Kidney glomerular epithelial cell (primary cell): ENCODE data around the gene LCNL1.

ENCODE experiments used
- DNase-seq: peaks from one replicate; lab custom pipeline; 2025; lab: John Stamatoyannopoulos, UW

Gene LCNL1

DNA sequence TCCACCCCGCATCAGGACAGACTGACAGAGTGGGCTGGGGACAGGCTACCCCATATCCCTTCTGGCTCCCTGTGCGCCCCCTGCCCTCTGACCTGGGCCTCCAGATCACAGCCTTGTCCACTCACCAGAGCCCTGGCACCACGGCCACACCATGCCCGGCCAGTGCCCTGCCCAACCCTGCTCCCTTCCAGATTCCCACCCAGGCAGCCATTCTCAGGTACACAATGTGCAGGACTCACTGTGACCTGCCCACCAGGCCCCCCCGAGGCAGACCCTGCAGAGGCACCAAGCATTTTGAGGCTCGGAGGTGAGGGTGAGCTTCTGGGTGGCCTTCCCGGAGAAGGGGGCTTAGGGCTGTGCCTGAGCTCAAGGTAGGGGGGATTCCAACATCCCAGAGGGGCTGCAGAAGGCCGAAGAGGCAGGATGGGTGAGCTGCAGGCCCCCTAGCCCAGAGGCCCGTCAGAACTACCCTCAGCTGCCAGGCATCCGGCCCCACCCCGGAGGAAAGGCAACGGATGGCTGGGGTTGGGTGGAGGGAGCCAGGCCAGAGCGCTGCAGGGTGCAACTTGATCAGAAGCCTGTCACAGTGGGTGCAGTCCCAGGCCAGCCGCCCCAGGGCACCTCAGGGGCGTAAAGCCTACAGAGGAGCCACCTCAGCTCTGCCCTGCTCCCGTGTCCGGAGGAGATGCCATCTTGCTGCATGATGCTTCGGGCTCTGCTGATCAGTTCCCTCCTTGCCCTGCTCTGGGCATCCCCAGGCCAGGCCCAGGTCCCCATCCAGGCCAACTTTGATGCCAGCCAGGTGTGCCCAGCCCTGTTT lies at the start of gene LCNL1:
TSS of gene LCNL1 (plus strand) at position 762 of the 820 bp plus-strand sequence. CDS start 594 bp downstream, outside the sequence.
- no peak for DNase-seq

- DNase-seq: no peak
These were observed 48.5 kb upstream of the LCNL1 start for GRCh38 chr9:136934277-136934676.

DNA sequence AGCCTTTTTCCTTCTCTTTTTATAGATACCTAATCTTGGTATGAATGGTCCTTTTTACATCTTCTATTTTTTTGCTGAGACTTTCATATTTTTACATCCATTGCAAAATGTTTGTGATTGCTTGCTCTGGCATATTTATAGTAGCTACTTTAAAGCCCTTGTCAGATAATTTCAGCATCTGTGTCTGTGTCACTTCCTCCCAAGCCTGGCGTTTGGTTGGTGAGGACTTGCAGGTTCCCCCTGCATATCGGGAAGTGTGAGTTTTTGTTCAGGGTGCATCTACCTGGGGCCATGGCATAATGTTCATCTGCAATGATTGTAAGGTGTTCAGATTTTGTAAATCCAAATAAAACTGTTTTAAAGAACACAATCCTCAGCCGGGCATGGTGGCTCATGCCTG lies 47.1 kb upstream of the LCNL1 start:
- no peak for DNase-seq

- DNase-seq: no peak
These were observed 46.1 kb upstream of the LCNL1 start for GRCh38 chr9:136936645-136937170.

DNA sequence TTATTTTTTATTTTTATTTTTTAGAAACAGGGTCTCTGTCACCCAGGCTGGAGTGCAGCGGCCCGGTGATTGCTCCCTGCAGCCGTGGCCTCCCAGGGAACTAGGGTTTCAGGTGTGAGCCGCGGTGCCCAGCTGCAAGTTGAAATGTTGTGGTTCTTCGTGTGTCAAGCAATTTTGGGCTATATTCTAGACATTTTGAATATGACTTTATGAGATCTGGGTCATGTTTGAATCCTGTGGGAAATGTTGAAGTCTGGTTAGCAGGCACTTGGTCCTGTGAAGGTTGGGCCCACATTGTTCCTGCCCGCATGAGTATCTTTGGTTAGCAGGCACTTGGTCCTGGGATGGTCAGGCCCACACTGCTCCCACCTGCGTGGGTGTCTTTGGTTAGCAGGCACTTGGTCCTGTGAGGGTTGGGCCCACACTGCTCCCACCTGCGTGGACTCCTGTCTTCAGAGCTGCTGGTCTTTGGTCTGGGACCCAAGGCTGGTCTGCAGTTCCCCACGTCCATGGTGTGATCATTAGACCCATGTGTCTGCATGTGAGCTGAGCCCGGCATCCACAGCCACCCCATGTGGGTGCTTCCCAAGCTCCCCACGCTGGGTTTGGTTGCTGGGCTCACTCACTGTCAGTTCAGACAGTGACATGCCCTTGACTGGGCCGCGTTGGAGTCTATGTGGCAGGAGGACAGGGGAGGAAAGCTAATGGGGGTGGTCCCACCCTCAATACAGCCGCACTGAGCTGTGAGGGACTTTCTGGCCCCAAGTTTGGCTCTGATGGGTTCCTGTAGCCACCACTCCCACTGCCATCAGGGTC lies 45.4 kb upstream of the LCNL1 start:
- no peak for DNase-seq

DNA sequence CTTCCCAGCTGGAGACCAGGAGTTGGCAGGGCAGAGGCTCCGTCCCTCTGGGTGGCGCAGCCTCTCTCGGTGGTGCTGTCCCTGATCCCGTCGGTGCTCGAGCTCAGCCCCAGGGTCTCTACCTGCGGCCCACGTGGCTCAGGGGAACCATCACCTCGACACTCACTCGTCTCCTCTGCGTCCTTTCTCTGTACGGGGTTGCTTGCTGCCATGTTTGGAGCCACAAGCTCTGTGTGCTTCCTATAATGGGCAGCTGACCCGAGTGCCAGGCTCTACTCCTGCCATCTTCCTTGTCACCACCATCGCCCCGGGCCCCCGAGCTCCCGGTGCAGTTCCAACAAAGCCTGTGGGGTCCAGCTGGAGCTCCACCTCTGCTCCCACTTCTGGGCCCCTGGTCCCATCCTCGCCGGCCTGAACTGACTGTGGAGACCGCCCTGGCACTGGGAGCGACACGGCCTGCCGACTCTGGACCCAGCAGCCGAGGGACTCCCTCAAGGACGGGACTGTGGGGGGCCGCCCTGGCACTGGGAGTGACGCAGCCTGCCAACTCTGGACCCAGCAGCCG lies 43.3 kb upstream of the LCNL1 start:
- DNase-seq: no peak

GRCh38 chr9:136939996-136940525 lies 42.7 kb upstream of the LCNL1 start:
- no peak for DNase-seq

DNA sequence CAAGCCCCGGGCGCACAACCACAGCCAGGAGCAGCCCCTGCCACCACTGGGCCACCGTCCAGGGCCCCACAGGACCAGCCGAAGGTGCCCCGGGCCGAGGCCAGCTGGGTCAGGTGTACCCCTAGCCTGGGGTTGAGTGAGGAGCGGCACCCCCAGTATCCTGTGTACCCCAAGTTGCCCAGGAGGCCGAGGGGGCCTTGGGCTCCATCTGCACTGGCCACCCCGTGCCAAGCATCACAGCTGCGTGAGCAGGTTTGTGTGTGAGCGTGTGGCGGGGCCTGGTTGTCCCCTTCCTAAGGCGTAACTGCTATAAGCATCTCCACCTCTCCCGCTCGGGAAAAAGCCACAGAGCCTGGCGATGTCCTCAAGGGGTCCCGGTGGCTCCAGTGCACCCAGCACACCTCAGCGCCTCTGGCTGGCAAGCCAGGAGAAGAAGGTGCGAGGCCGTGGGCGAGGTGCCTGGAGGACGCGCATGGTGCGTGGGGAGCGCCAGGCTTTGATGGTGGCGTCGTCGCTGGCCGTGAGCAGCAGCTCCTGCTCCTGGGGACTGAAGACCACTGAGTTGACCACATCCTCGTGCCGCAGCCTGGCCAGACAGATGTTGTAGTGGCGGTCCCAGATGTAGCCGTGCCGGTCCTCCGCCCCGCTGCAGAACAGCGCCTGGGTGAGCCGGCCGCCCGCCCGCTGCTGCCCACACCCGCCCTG lies 42.1 kb upstream of the LCNL1 start:
- DNase-seq: no peak

DNA sequence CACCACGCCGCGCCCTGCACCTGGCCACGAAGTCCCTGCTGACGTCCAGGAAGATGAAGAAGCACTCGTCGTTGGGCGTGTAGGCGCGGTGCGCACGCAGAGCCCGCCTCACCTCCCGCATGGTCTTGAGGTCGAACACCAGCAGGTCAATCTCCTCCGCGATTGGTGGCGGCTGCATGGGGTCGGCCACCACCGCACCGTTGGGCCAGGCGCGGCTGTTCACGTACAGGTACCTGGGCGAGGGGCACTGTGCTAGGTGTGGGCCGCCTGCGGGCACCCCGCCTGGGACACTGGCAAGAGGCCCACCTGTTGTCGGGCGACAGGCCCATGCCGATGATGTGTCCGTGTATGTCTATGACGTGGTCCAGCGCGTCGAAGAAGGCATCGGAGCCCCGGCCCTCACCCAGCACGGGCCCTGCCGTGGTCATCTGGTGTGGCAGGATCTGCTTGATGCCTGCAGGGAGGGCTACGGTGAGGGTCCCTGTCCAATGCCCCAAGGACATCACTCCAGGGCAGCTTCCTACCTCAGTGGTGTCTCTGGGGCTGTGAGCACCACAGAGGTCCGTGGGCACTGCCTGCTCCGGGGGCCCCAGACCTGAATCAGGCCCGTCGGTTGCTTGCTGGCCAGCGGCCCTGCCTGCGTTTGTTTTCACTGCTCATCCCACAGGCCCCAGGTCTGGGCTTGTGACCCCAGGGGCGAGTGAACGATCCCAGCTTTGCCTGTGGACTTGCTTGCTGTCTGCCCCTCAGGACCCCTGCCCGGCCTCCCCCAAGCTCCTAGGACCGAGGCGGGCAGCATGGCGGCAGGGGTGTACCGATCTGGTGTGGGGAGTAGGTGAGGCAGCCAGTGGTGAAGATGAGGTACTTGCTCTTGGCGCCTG lies 41.3 kb upstream of the LCNL1 start:
- DNase-seq: no peak

DNA sequence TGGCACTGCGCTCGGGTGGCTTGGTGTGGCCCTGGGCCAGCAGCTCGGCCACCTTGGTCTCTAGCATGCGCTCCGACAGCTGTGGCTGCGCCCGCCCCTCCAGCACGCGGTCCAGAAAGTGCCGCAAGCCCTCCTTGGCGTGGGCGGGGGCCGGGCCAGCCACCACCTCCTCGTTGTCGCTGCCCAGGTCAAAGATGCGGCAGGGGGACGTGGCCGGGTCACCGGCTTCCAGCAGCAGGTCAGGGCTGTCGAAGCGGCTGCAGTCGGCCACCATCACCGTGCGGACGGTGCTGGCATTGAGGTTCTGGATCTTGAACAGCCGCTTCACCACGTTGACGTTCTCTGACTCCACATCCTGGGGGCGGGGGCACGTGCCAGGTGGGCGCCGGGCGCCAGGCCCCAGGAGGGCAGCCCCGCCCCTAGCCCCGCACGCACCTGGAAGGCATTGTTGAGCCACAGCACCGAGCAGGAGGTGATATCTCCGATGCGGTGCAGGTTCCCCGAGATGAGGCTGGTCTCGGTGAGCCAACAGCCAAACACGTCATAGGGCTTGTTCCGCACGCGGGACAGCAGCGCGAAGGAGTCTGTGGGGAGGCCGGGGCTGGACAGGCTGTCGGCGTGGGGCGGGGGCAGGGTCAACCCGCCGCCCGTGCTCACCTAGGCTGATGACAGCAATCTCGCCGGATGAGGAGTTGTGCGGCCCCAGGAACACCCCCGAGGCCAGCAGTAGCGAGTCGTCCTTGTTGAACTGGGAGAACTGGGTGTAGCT lies 40.5 kb upstream of the LCNL1 start:
- no peak for DNase-seq

DNA sequence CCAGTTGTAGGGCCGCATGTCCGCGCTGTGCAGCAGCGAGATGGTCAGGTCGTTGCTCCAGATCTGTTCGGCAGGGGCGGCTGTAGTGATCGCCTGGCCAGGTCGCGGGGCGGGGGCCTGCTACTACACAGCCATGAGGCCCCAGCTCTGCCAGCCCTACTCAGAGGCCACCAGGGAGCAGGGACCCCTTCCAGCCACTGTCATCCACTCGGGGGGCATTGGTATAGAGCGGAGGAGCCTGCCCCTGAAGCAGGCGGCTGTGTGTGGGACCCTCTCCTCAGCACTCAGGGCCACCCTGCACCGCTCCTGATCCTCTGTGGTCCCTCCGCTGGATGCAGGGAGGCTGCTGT lies 39.9 kb upstream of the LCNL1 start:
- no peak for DNase-seq

DNA sequence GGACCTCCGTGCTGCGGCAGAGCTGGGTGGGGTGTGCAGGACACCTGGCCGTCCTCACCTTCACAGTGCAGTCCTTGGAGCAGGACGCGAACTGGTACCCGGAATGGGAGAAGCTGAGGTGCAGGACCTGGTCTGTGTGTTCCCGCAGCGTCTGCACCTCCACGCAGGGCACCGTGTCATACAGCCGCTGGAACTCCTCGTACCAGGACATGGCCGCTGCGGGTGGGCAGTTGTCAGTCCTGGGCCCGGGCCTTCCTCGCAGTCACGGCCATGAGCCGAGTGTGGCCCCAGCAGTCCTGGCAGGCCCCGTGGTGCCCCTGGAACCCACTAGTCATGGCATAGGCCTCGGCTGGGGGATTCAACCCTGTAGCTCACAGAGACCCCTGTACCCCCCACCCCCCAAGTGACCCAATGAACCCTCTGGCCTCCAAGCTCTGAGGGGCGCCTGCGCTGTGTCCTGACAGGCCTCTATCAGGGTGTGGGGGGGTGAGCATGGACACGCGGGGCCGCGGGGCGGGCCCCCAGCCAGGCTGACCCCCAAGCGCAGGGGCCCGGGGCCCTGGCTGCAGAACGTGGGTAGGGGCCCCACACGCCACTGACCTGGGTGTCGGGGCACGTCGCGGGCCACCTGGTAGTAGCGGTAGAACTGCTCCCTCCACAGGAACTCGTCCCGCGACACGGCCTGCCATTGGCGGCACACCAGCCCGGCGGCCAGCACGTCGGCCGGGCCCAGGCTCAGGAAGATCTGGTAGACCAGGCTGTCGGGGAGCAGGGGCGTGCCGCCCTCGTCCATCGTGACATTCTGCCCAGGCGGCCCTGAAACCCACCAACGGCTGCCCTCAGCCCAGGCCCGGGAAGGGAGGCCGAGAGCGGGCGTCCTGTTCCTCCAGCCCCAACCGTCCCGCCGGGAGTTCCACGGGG lies 39.2 kb upstream of the LCNL1 start:
- DNase-seq: no peak

DNA sequence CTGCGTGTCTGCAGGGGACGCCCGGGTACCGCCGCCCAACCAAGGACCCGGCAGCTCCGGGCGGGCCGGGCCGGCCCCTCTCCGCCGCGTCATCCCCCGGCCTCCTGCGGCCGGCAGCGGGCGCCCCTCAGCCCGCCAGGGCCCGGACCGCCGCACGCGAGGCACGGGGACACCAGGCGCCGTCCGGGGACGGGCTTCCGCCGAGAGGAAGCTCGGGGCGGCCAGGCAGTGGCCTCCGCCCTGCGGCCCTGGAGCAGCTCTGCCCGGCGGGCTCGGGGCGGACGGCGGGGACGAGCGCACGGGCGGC lies 38.6 kb upstream of the LCNL1 start:
- DNase-seq: no peak

GRCh38 chr9:136944519-136945332 lies 38.1 kb upstream of the LCNL1 start, which contains the start of the genes C8G and FBXW5:
Gene C8G (plus strand): TSS chr9:136945243. CDS start chr9:136945321, 78 bp downstream.
Gene FBXW5 (minus strand): TSS chr9:136944738. CDS start chr9:136944083, 655 bp downstream.
- peak; percentile 91 for DNase-seq

DNA sequence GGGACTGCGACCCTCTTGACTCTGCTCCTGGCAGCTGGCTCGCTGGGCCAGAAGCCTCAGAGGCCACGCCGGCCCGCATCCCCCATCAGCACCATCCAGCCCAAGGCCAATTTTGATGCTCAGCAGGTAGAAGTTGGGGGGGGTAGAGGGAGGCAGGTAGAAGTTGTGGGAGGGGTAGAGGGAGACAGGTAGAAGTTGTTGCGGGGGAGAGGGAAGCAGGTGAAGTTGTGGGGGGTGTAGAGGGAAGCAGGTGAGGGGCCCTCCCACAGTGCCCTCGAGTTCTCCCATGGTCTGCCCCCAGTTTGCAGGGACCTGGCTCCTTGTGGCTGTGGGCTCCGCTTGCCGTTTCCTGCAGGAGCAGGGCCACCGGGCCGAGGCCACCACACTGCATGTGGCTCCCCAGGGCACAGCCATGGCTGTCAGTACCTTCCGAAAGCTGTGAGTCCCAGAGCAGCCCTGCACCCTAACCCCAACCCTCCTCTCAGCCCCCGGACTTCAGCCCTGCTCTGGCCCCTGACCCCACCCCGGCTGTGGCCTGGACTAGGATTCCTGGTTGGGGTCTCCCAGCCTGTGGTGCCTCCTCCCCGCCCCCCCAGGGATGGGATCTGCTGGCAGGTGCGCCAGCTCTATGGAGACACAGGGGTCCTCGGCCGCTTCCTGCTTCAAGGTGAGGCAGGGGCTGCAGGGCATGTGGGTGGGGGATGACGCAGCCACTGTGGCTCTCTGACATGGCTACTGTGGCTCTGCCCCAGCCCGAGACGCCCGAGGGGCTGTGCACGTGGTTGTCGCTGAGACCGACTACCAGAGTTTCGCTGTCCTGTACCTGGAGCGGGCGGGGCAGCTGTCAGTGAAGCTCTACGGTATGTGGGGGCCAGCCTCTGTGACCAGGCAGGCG lies 37.2 kb upstream of the LCNL1 start:
- DNase-seq: no peak

GRCh38 chr9:136946228-136947027 lies 36.4 kb upstream of the LCNL1 start:
- DNase-seq: no peak
